ENCODE data around the gene TMC6. TPM values are rescaled to one million over a fixed set of nuclear protein-coding genes. Genes with fewer than 3 reads are reported as not detected.

The TMC6 gene
- total RNA-seq, 1 donor from 2014 or later = 292 TPM

- Mint-ChIP-seq H3K36me3 (ENCODE audit: low read depth, unreplicated experiment) (peaks cover 48% of the 10 kb centered on the region), H3K27ac (ENCODE audit: unreplicated experiment) (no peak overlapping the region), H3K4me3 (ENCODE audit: unreplicated experiment) (peak overlapping the region; percentile 69), H3K27me3 (ENCODE audit: unreplicated experiment) (peaks cover 2% of the 10 kb centered on the region), H3K9me3 (ENCODE audit: unreplicated experiment) (peaks cover 16% of the 10 kb centered on the region), H3K4me1 (ENCODE audit: unreplicated experiment) (no peaks in the 10 kb centered on the region)
- DNase-seq (ENCODE audit: low spot score) = no peak
- TF ChIP-seq CTCF (IDR thresholded peaks at IDR 0.05; ENCODE audit: unreplicated experiment) = no peak
Measured at GRCh38 chr17:78101112-78101511, 27.4 kb downstream of the TMC6 start.

- TF ChIP-seq CTCF (IDR thresholded peaks at IDR 0.05; ENCODE audit: unreplicated experiment) = no peak
- H3K36me3 Mint-ChIP-seq (ENCODE audit: low read depth, unreplicated experiment) = peaks cover 38% of the 10 kb centered on the region
Measured at GRCh38 chr17:78096093-78096492, 32.5 kb downstream of the TMC6 start.

GRCh38 chr17:78095035-78095434, 33.5 kb downstream of the TMC6 start:
- Mint-ChIP-seq H3K4me3 (ENCODE audit: unreplicated experiment) (peak overlapping the region; percentile 33), H3K27ac (ENCODE audit: unreplicated experiment) (no peak overlapping the region), H3K4me1 (ENCODE audit: unreplicated experiment) (no peaks in the 10 kb centered on the region), H3K9me3 (ENCODE audit: unreplicated experiment) (peaks cover 6% of the 10 kb centered on the region), H3K36me3 (ENCODE audit: low read depth, unreplicated experiment) (peaks cover 31% of the 10 kb centered on the region), H3K27me3 (ENCODE audit: unreplicated experiment) (peaks cover 3% of the 10 kb centered on the region)
- DNase-seq (ENCODE audit: low spot score) = no peak
- no peak for TF ChIP-seq CTCF (IDR thresholded peaks at IDR 0.05; ENCODE audit: unreplicated experiment)

More at GRCh38 chr17:78096093-78096492, 32.5 kb downstream of the TMC6 start:
- no peak overlapping the region for H3K4me3 Mint-ChIP-seq (ENCODE audit: unreplicated experiment)
- no peaks in the 10 kb centered on the region for H3K4me1 Mint-ChIP-seq (ENCODE audit: unreplicated experiment)
- peaks cover 8% of the 10 kb centered on the region for H3K9me3 Mint-ChIP-seq (ENCODE audit: unreplicated experiment)
- H3K27me3 Mint-ChIP-seq (ENCODE audit: unreplicated experiment) = peaks cover 3% of the 10 kb centered on the region
- no peak overlapping the region for H3K27ac Mint-ChIP-seq (ENCODE audit: unreplicated experiment)
- DNase-seq (ENCODE audit: low spot score) = no peak

GRCh38 chr17:78092794-78093324, 35.7 kb downstream of the TMC6 start:
- Mint-ChIP-seq H3K4me1 (ENCODE audit: unreplicated experiment) (no peaks in the 10 kb centered on the region), H3K4me3 (ENCODE audit: unreplicated experiment) (no peak overlapping the region), H3K27ac (ENCODE audit: unreplicated experiment) (no peak overlapping the region), H3K36me3 (ENCODE audit: low read depth, unreplicated experiment) (peaks cover 12% of the 10 kb centered on the region), H3K27me3 (ENCODE audit: unreplicated experiment) (peaks cover 2% of the 10 kb centered on the region), H3K9me3 (ENCODE audit: unreplicated experiment) (no peaks in the 10 kb centered on the region)
- no peak for TF ChIP-seq CTCF (IDR thresholded peaks at IDR 0.05; ENCODE audit: unreplicated experiment)
- DNase-seq (ENCODE audit: low spot score) = no peak

- H3K9me3 Mint-ChIP-seq (ENCODE audit: unreplicated experiment) = no peaks in the 10 kb centered on the region
- H3K27me3 Mint-ChIP-seq (ENCODE audit: unreplicated experiment) = peaks cover 2% of the 10 kb centered on the region
- DNase-seq (ENCODE audit: low spot score) = no peak
- H3K27ac Mint-ChIP-seq (ENCODE audit: unreplicated experiment) = no peak overlapping the region
- peaks cover 14% of the 10 kb centered on the region for H3K36me3 Mint-ChIP-seq (ENCODE audit: low read depth, unreplicated experiment)
- TF ChIP-seq CTCF (IDR thresholded peaks at IDR 0.05; ENCODE audit: unreplicated experiment) = no peak
- H3K4me3 Mint-ChIP-seq (ENCODE audit: unreplicated experiment) = no peak overlapping the region
- no peaks in the 10 kb centered on the region for H3K4me1 Mint-ChIP-seq (ENCODE audit: unreplicated experiment)
Measured at GRCh38 chr17:78089576-78090281, 38.8 kb downstream of the TMC6 start.

All from endothelial cell (in vitro differentiated cells).